ENCODE results near the gene KIF16B. TPM values are rescaled to one million over a fixed set of nuclear protein-coding genes. Genes with fewer than 3 reads are reported as not detected.

The KIF16B gene
- total and polyA plus RNA-seq, 2 of the 8 experiments (the other 6 are each of a cell fraction or from before 2014, with no cell fraction given), result 3.0 to 9.2 TPM

GRCh38 chr20:16317445-16318362 lies 255.5 kb downstream of the KIF16B start:
- Histone ChIP-seq H3K4me2 (ENCODE audit: insufficient read depth in 1 of 2, low read depth in 2 of 2, low read length in 2 of 2) (no peak overlapping the region), H3K9ac (replicated peaks in 1 of 4; ENCODE audit: extremely low read depth in 1 of 4, low read depth in 3 of 4, low read length in 3 of 4) (no peak overlapping the region), H2BK5ac (ENCODE audit: low read depth, low read length) (no peak overlapping the region), H3K18ac (ENCODE audit: extremely low read depth, low read length) (no peak overlapping the region), H4K8ac (ENCODE audit: extremely low read depth, insufficient read depth, low read length) (no peak overlapping the region), H3K79me2 (ENCODE audit: control insufficient read depth in 1 of 2, insufficient read depth in 2 of 2, low read length in 2 of 2) (no peaks in the 10 kb centered on the region), H4K5ac (ENCODE audit: insufficient read length, low read depth, low read length) (no peak overlapping the region), H3K14ac (ENCODE audit: insufficient read length) (no peak overlapping the region), H4K91ac (replicated peaks; ENCODE audit: insufficient read length, low read length) (no peak overlapping the region), H3K9me3 (ENCODE audit: insufficient read depth in 2 of 2, low read depth in 1 of 2, low read length in 1 of 2) (no peaks in the 10 kb centered on the region), H3K4ac (replicated peaks; ENCODE audit: insufficient read length, low read depth, low read length) (no peak overlapping the region), H3K4me3 (ENCODE audit: extremely low read depth in 1 of 4, insufficient read depth in 2 of 4, low read depth in 3 of 4, low read length in 4 of 4) (no peak overlapping the region), H2BK12ac (ENCODE audit: low read depth, low read length) (no peak overlapping the region), H3K4me1 (replicated peaks in 1 of 4; ENCODE audit: control insufficient read depth in 3 of 4, insufficient read depth in 4 of 4, low read length in 3 of 4) (no peaks in the 10 kb centered on the region), H3K27ac (ENCODE audit: low read depth, low read length) (no peak overlapping the region), H2BK20ac (ENCODE audit: low read length) (no peak overlapping the region), H3K27me3 (replicated peaks in 1 of 4; ENCODE audit: control insufficient read depth in 3 of 4, extremely low read depth in 1 of 4, insufficient read depth in 3 of 4, low read length in 3 of 4) (no peaks in the 10 kb centered on the region), H3K79me1 (ENCODE audit: low read depth, low read length) (no peaks in the 10 kb centered on the region), H2AFZ (ENCODE audit: low read length) (no peak overlapping the region), H3K36me3 (ENCODE audit: control insufficient read depth in 2 of 4, insufficient read depth in 4 of 4, low read length in 3 of 4) (no peaks in the 10 kb centered on the region), H4K20me1 (replicated peaks in 1 of 2; ENCODE audit: control insufficient read depth in 1 of 2, insufficient read depth in 2 of 2, low read length in 2 of 2) (no peaks in the 10 kb centered on the region), H3K56ac (replicated peaks; ENCODE audit: insufficient read length, low read depth, low read length) (no peak overlapping the region), H2BK120ac (replicated peaks; ENCODE audit: low read depth, low read length) (no peak overlapping the region), H2BK15ac (ENCODE audit: low read length) (no peak overlapping the region), H2AK5ac (ENCODE audit: low read depth, low read length) (no peak overlapping the region), H3K23ac (ENCODE audit: insufficient read length) (no peak overlapping the region), H3K23me2 (ENCODE audit: low read depth, low read length) (no peaks in the 10 kb centered on the region)
- FAIRE-seq, result no peak
- ChIA-PET POLR2A (ENCODE audit: partially characterized antibody) (no interaction called here), CTCF (ENCODE audit: partially characterized antibody) (interaction anchor here (0.7 kb wide), 1 partner anchor 15 kb away, joined by 3 read pairs; no protein-coding TSS in a partner anchor)
- 85% methylated on average over 14 of the region's 14 CpGs; no CpG with 5 or more reads in 1 of the 2 experiments for WGBS, 2 experiments (ENCODE audit: extremely low coverage in 1 of 2, insufficient coverage in 1 of 2, insufficient read length in 1 of 2, insufficient replicate concordance in 2 of 2, low coverage in 1 of 2, low lambda C conversion rate in 2 of 2, missing lambda C conversion rate in 1 of 2)
- DNase-seq (ENCODE audit: low read depth in 1 of 2, low spot score in 2 of 2), result no peak
- TF ChIP-seq ASH2L (IDR thresholded peaks at IDR 0.05; ENCODE audit: low read length) (no peak), CREB1 (IDR thresholded peaks at IDR 0.05) (no peak), POLR2A (IDR thresholded peaks at IDR 0.05; ENCODE audit: control extremely low read depth in 1 of 2, low read depth in 2 of 2, low read length in 2 of 2) (no peak), RNF2 (IDR thresholded peaks at IDR 0.05; ENCODE audit: borderline replicate concordance, low read depth, low read length, missing control alignments, poor library complexity, severe bottlenecking) (no peak), RXRA (IDR thresholded peaks at IDR 0.05; ENCODE audit: insufficient read depth, low read depth, low read length) (no peak), NRF1 (IDR thresholded peaks at IDR 0.05; ENCODE audit: low read depth, low read length) (no peak), KDM5A (IDR thresholded peaks at IDR 0.05; ENCODE audit: low read length) (no peak), CBX5 (IDR thresholded peaks at IDR 0.05; ENCODE audit: low read depth, low read length) (no peak), CHD1 (IDR thresholded peaks at IDR 0.05; ENCODE audit: low read depth, low read length) (no peak), ZNF274 (IDR thresholded peaks at IDR 0.05; ENCODE audit: borderline replicate concordance, extremely low read depth, low read length) (no peak)
- TF ChIP-seq, protein P1, sequence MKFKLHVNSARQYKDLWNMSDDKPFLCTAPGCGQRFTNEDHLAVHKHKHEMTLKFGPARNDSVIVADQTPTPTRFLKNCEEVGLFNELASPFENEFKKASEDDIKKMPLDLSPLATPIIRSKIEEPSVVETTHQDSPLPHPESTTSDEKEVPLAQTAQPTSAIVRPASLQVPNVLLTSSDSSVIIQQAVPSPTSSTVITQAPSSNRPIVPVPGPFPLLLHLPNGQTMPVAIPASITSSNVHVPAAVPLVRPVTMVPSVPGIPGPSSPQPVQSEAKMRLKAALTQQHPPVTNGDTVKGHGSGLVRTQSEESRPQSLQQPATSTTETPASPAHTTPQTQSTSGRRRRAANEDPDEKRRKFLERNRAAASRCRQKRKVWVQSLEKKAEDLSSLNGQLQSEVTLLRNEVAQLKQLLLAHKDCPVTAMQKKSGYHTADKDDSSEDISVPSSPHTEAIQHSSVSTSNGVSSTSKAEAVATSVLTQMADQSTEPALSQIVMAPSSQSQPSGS (IDR thresholded peaks at IDR 0.05; ENCODE audit: low read length), result no peak

All from H1 (cell line).